T-helper 1 cell (primary cell): ENCODE measurements around the gene HORMAD2.

Experiments used
- DNase-seq, 5 donors: peaks; one replicate each; pipeline ENCODE4 v3.0.0-alpha.2; 2012 to 2020

Gene HORMAD2

GRCh38 chr22:30171008-30171407, 90.7 kb downstream of the HORMAD2 start:
- DNase-seq, result no peak

GRCh38 chr22:30175690-30176288, 95.5 kb downstream of the HORMAD2 start:
- DNase-seq, result no peak

- DNase-seq, result no peak
Measured at GRCh38 chr22:30176431-30176830, 96.2 kb downstream of the HORMAD2 start.

- DNase-seq, result peak in 1 of 5 donors; percentile 79
Measured at GRCh38 chr22:30178181-30179126, 98.2 kb downstream of the HORMAD2 start.

GRCh38 chr22:30180616-30181015, 100.4 kb downstream of the HORMAD2 start:
- no peak for DNase-seq

- no peak for DNase-seq
Measured at GRCh38 chr22:30181459-30182349, 101.4 kb downstream of the HORMAD2 start.

GRCh38 chr22:30182350-30182745, 102.1 kb downstream of the HORMAD2 start:
- no peak for DNase-seq

GRCh38 chr22:30182815-30183214, 102.6 kb downstream of the HORMAD2 start:
- no peak for DNase-seq

GRCh38 chr22:30183271-30183670, 103.0 kb downstream of the HORMAD2 start:
- no peak for DNase-seq

- DNase-seq, result peak in 1 of 5 donors; percentile 85
Measured at GRCh38 chr22:30183861-30184278, 103.6 kb downstream of the HORMAD2 start.

- peak in 1 of 5 donors; percentile 70 for DNase-seq
Measured at GRCh38 chr22:30185129-30185528, 104.9 kb downstream of the HORMAD2 start.

- DNase-seq, result no peak
Measured at GRCh38 chr22:30185549-30185948, 105.3 kb downstream of the HORMAD2 start.

GRCh38 chr22:30186041-30186440, 105.8 kb downstream of the HORMAD2 start:
- no peak for DNase-seq

GRCh38 chr22:30186510-30186909, 106.2 kb downstream of the HORMAD2 start:
- no peak for DNase-seq

- no peak for DNase-seq
Measured at GRCh38 chr22:30187094-30187493, 106.8 kb downstream of the HORMAD2 start.

GRCh38 chr22:30187529-30188407, 107.5 kb downstream of the HORMAD2 start:
- DNase-seq, result no peak

GRCh38 chr22:30188911-30189310, 108.6 kb downstream of the HORMAD2 start:
- DNase-seq, result no peak

- peak in 1 of 5 donors; percentile 62 for DNase-seq
Measured at GRCh38 chr22:30190574-30190973, 110.3 kb downstream of the HORMAD2 start.

- DNase-seq, result no peak
Measured at GRCh38 chr22:30191040-30191701, 110.9 kb downstream of the HORMAD2 start.

GRCh38 chr22:30192427-30192826, 112.2 kb downstream of the HORMAD2 start:
- DNase-seq, result peak in 1 of 5 donors; percentile 33
